Measurements from ENCODE around the gene ABLIM1. TPM values are rescaled to one million over a fixed set of nuclear protein-coding genes. Genes with fewer than 3 reads are reported as not detected.

Gene ABLIM1
- total RNA-seq, 1 experiment from 2014 or later: 62.1 TPM

DNA sequence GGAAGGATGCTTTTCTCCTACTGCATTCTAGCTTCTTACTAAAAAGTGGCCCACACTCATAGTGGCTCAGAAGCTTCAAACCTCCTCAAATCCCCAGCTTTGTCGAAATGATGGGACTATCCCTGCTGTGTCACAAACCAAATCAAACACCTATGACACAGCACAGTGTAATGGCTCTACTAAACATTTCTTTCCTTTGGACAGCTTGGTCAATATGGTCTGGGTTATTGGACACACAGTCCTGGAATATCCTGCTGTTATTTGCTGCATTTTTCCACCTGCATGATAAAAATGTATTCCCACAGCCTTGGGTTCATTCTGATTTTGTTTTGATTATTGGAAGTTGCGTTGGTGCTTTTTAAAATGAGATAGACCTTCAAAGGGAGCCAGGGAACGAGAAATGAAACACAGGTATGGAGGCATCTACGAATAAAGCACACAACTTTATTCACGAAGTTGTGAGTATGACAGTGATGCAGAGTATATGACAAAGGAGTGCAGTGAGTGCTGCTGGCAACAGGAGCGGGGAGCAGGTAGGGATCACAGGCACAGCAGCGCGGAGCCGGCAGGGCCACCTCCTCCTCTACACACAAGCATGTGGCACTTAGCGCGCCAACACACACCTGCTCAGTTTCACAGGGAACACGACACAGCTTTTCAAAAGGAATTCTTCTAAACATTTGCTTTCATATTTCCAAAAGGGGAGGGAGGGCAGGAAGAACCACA, 227.2 kb downstream of the ABLIM1 start:
- H3K27me3 Mint-ChIP-seq (ENCODE audit: low read depth): no peaks in the 10 kb centered on the region
- ATAC-seq (no peak), DNase-seq (ENCODE audit: low spot score) (no peak)
- H3K4me1 Mint-ChIP-seq: peaks cover 14% of the 10 kb centered on the region
- H3K9me3 Mint-ChIP-seq: no peaks in the 10 kb centered on the region
- CTCF ChIA-PET: interaction anchor here (1.9 to 5.4 kb wide), 2 partner anchors 28 to 127 kb away, joined by 5 to 52 read pairs; no protein-coding TSS in a partner anchor
- H3K4me3 Mint-ChIP-seq: no peak overlapping the region
- H3K27ac Mint-ChIP-seq: no peak overlapping the region
- H3K36me3 Mint-ChIP-seq: peaks cover 5% of the 10 kb centered on the region; the same call in 1 of the 2 replicates
- TF ChIP-seq ETV6 (CRISPR knock-in tag; IDR thresholded peaks at IDR 0.05) (no peak), ZNF317 (CRISPR knock-in tag; IDR thresholded peaks at IDR 0.05; ENCODE audit: borderline replicate concordance, low read depth) (no peak)
- POLR2A ChIA-PET: no interaction called here

- Mint-ChIP-seq H3K27ac (no peak overlapping the region), H3K36me3 (peaks cover 1% of the 10 kb centered on the region; the same call in 1 of the 2 replicates)
- ATAC-seq: no peak
Measured at GRCh38 chr10:114429581-114430335, 228.3 kb downstream of the ABLIM1 start.

DNA sequence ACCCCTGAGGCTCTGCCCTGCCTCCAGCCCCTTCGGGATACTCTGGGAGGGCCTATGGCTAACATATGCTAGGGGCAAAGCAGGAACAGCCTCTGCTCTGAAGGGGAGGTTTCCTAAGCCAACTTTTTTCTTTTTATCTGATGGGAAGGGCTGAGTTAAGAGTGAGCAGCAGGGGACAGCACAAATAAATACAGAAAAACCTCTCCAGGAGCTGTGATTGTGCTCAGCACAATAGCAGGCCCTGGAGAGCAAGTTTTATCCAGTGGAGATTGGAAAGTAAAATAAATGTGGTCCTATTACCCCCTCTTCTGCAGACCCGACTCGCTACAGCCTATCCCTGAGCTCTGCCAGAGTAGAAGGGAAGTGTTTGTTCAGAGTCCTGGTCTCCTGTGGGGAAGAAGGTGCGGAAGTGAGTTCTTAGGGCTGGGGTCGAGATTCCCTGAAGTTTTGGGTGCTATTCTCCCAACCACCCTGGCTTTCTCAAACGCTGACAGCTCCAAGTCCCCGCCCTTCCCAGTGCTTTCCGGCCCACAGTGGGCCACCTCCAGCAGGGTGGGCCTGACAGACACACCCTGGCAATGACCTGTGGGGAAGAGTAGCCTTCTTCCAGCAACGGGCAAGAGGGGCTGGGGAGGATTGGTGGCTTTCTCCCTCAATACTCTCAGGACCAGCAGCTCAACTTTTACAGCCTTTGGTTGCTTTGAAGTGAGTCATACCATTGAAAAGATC, 230.8 kb downstream of the ABLIM1 start:
- H3K36me3 Mint-ChIP-seq: no peaks in the 10 kb centered on the region
- no peak overlapping the region for H3K4me3 Mint-ChIP-seq
- peak; percentile 60 for ATAC-seq
- peaks cover 14% of the 10 kb centered on the region for H3K4me1 Mint-ChIP-seq
- POLR2A ChIA-PET: interaction anchor here (0.8 kb wide), 1 partner anchor 123 kb away, joined by 3 read pairs; no protein-coding TSS in a partner anchor
- no peak overlapping the region for H3K27ac Mint-ChIP-seq
- no peak for TF ChIP-seq JAZF1 (CRISPR knock-in tag; IDR thresholded peaks at IDR 0.05)
- TF ChIP-seq, protein P1, sequence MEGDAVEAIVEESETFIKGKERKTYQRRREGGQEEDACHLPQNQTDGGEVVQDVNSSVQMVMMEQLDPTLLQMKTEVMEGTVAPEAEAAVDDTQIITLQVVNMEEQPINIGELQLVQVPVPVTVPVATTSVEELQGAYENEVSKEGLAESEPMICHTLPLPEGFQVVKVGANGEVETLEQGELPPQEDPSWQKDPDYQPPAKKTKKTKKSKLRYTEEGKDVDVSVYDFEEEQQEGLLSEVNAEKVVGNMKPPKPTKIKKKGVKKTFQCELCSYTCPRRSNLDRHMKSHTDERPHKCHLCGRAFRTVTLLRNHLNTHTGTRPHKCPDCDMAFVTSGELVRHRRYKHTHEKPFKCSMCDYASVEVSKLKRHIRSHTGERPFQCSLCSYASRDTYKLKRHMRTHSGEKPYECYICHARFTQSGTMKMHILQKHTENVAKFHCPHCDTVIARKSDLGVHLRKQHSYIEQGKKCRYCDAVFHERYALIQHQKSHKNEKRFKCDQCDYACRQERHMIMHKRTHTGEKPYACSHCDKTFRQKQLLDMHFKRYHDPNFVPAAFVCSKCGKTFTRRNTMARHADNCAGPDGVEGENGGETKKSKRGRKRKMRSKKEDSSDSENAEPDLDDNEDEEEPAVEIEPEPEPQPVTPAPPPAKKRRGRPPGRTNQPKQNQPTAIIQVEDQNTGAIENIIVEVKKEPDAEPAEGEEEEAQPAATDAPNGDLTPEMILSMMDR (IDR thresholded peaks at IDR 0.05): no peak
- TF ChIP-seq ETV6 (CRISPR knock-in tag; IDR thresholded peaks at IDR 0.05): no peak
- no peak for TF ChIP-seq USF2 (CRISPR knock-in tag; IDR thresholded peaks at IDR 0.05)
- TF ChIP-seq, protein P2, sequence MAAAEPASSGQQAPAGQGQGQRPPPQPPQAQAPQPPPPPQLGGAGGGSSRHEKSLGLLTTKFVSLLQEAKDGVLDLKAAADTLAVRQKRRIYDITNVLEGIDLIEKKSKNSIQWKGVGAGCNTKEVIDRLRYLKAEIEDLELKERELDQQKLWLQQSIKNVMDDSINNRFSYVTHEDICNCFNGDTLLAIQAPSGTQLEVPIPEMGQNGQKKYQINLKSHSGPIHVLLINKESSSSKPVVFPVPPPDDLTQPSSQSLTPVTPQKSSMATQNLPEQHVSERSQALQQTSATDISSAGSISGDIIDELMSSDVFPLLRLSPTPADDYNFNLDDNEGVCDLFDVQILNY (CRISPR knock-in tag; IDR thresholded peaks at IDR 0.05): no peak
- no peak for TF ChIP-seq ZNF317 (CRISPR knock-in tag; IDR thresholded peaks at IDR 0.05; ENCODE audit: borderline replicate concordance, low read depth)
- TF ChIP-seq RORB (CRISPR knock-in tag; IDR thresholded peaks at IDR 0.05): no peak
- no peak for TF ChIP-seq MXD4 (CRISPR knock-in tag; IDR thresholded peaks at IDR 0.05; ENCODE audit: borderline replicate concordance)
- no peak for TF ChIP-seq NFATC4 (CRISPR knock-in tag; IDR thresholded peaks at IDR 0.05)
- peaks cover 6% of the 10 kb centered on the region; the same call in 1 of the 2 replicates for H3K9me3 Mint-ChIP-seq
- CTCF ChIA-PET: interaction anchor here (0.6 to 5.4 kb wide), 9 partner anchors 20 to 277 kb away, joined by 3 to 52 read pairs (median 4); partner anchors contain the start of gene AFAP1L2
- H3K27me3 Mint-ChIP-seq (ENCODE audit: low read depth): no peaks in the 10 kb centered on the region
- no peak for DNase-seq (ENCODE audit: low spot score)

More at GRCh38 chr10:114429581-114430335, 228.3 kb downstream of the ABLIM1 start:
- no peak for TF ChIP-seq KAT7 (CRISPR knock-in tag; IDR thresholded peaks at IDR 0.05; ENCODE audit: borderline replicate concordance)
- Mint-ChIP-seq H3K4me1 (peaks cover 14% of the 10 kb centered on the region), H3K4me3 (no peak overlapping the region), H3K9me3 (peaks cover 6% of the 10 kb centered on the region; the same call in 1 of the 2 replicates), H3K27me3 (ENCODE audit: low read depth) (no peaks in the 10 kb centered on the region)
- CTCF ChIA-PET: interaction anchor here (1.9 to 5.4 kb wide), 2 partner anchors 29 to 126 kb away, joined by 5 to 52 read pairs; no protein-coding TSS in a partner anchor
- no peak for DNase-seq (ENCODE audit: low spot score)
- POLR2A ChIA-PET: no interaction called here

DNA sequence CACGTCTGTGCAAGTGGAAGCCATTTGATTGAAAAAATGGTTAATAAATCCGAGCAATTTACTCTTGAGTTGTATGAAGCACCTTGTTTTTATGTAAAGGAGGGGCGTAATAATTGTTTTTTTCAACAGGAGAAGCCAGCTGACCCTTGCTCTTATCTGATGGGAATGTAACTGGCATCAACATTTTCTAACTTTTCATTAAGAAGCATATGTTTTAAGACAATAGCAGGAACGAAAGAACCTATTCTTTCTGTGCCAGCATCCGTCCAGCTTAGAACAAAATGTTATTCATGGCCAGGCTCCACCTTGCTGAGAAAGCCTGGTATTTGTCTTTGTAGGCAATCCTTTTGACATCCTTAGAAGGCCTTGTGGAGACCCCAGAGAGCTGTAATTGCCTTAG, 231.6 kb downstream of the ABLIM1 start:
- Mint-ChIP-seq H3K4me1 (peaks cover 14% of the 10 kb centered on the region), H3K27ac (no peak overlapping the region), H3K4me3 (no peak overlapping the region), H3K9me3 (peaks cover 6% of the 10 kb centered on the region; the same call in 1 of the 2 replicates), H3K36me3 (no peaks in the 10 kb centered on the region), H3K27me3 (ENCODE audit: low read depth) (no peaks in the 10 kb centered on the region)
- DNase-seq (ENCODE audit: low spot score) (no peak), ATAC-seq (no peak)
- ChIA-PET POLR2A (no interaction called here), CTCF (interaction anchor here (1.2 to 5.4 kb wide), 7 partner anchors 19 to 154 kb away, joined by 3 to 52 read pairs (median 5); partner anchors contain the start of gene AFAP1L2)
- TF ChIP-seq RORB (CRISPR knock-in tag; IDR thresholded peaks at IDR 0.05): no peak
- TF ChIP-seq, protein P1 (IDR thresholded peaks at IDR 0.05): no peak
- TF ChIP-seq, protein P3, sequence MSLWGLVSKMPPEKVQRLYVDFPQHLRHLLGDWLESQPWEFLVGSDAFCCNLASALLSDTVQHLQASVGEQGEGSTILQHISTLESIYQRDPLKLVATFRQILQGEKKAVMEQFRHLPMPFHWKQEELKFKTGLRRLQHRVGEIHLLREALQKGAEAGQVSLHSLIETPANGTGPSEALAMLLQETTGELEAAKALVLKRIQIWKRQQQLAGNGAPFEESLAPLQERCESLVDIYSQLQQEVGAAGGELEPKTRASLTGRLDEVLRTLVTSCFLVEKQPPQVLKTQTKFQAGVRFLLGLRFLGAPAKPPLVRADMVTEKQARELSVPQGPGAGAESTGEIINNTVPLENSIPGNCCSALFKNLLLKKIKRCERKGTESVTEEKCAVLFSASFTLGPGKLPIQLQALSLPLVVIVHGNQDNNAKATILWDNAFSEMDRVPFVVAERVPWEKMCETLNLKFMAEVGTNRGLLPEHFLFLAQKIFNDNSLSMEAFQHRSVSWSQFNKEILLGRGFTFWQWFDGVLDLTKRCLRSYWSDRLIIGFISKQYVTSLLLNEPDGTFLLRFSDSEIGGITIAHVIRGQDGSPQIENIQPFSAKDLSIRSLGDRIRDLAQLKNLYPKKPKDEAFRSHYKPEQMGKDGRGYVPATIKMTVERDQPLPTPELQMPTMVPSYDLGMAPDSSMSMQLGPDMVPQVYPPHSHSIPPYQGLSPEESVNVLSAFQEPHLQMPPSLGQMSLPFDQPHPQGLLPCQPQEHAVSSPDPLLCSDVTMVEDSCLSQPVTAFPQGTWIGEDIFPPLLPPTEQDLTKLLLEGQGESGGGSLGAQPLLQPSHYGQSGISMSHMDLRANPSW (CRISPR knock-in tag; conservative IDR thresholded peaks at IDR 0.05; ENCODE audit: low read depth): no peak
- TF ChIP-seq MXD4 (CRISPR knock-in tag; IDR thresholded peaks at IDR 0.05; ENCODE audit: borderline replicate concordance): no peak
- no peak for TF ChIP-seq ATF1 (CRISPR knock-in tag; IDR thresholded peaks at IDR 0.05)
- TF ChIP-seq NFE2L1 (CRISPR knock-in tag; IDR thresholded peaks at IDR 0.05): no peak
- no peak for TF ChIP-seq ZNF121 (CRISPR knock-in tag; IDR thresholded peaks at IDR 0.05)
